SKM-1 (cell line): ENCODE measurements around the gene ADAD2.
"Not testable (repeated sequence)": the region's sequence is repeated elsewhere in the genome, so short reads cannot be mapped to it uniquely, and the experiment has no call there.

ENCODE experiments used
- DNase-seq: peaks from one replicate; lab custom pipeline; 2025; ENCODE audit not compliant: unreplicated experiment; lab: John Stamatoyannopoulos, UW

Gene ADAD2

GRCh38 chr16:84195201-84196093, 4.5 kb downstream of the ADAD2 start:
- no peak for DNase-seq

GRCh38 chr16:84196101-84196500, 5.1 kb downstream of the ADAD2 start:
- DNase-seq = no peak

- DNase-seq = no peak
Measured at GRCh38 chr16:84196727-84197394, 5.9 kb downstream of the ADAD2 start.

DNA sequence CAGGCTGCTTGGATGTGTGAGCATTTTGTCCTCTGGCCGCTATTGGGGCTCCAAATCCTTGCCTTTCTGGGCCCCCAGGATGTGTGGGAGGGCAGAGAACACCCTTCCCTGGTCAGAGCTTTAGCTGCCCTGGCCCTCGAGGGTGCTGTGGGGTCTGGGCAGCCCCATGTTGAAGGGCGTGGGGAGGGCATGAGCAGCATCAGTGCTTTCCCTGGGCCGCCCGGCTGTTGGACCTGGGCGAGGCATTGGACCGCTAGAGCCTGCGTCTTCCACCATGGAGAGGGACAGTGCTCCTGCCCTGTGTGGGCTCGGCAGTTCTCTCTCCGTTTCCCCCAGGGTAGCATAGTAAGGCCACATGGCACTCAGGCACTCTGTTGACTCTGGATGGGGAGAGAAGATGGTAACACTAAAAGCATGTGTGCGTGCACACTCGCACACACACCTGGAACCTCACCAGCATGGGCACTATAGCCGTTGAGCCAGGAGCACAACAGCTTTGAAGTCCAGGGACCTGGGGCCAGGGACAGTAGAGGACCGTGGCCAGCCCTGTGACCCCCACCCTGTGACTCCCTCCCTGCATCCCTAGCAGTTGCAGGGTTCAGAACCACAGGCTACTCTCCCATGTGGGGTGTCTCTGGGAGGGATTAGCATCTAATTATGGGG, 6.6 kb downstream of the ADAD2 start:
- no peak for DNase-seq

GRCh38 chr16:84198401-84198800, 7.4 kb downstream of the ADAD2 start:
- DNase-seq = no peak

GRCh38 chr16:84199097-84199496, 8.1 kb downstream of the ADAD2 start:
- no peak for DNase-seq

GRCh38 chr16:84199861-84200260, 8.9 kb downstream of the ADAD2 start:
- DNase-seq = peak; percentile 74

DNA sequence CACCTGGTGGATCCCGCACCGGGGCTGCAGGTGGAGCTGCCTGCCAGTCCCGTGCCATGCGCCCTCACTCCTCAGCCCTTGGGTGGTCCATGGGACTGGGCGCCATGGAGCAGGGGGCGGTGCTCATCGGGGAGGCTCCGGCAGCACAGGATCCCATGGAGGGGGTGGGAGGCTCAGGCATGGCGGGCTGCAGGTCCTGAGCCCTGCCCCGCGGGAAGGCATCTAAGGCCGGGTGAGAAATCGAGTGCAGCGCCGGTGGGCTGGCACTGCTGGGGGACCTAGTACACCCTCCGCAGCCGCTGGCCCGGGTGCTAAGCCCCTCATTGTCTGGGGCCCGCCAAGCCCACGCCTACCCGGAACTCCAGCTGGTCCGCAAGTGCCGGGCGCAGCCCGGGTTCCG, 13.6 kb downstream of the ADAD2 start:
- DNase-seq = not testable (repeated sequence)

GRCh38 chr16:84205123-84205522, 14.2 kb downstream of the ADAD2 start:
- not testable (repeated sequence) for DNase-seq

- DNase-seq = no peak
Measured at GRCh38 chr16:84205976-84206691, 15.2 kb downstream of the ADAD2 start.

GRCh38 chr16:84207251-84207650, 16.3 kb downstream of the ADAD2 start:
- DNase-seq = no peak

DNA sequence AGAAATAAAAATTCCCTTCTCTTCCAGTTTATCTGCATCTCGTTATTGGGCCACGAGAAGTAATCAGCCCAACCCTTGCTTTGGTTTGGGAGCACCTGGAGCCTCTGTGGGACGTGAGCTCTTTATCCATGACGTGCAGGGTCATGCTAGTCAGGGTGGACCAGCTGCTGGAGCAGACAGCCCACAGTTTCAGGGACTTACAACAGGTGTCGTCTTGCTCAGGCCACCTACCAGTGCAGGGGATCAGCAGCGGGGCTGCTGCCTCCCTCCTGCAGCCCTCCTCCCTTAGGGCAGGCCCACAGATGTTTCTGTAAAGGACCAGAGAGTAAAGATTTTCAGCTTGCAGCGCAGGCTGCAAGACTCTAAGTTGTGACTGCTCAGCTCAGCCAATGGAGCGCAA, 16.9 kb downstream of the ADAD2 start:
- no peak for DNase-seq

- no peak for DNase-seq
Measured at GRCh38 chr16:84209989-84210388, 19.0 kb downstream of the ADAD2 start.

DNA sequence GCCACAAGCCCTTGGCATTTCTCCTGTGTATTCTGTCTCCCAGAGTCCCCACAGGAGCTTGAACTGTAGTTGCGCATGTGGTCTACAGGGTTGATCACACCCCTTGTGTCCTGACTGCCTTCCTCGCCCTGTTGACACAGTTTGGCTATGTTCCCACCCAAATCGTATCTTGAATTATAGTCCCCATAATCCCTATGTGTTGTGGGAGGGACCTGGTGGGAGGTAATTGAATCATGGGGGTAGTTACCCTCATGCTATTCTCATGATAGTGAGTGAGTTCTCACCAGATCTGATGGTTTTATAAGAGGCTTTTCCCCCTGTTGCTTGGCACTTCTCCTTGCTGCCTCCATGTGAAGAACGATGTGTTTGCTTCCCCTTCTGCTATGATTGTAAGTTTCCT, 21.2 kb downstream of the ADAD2 start:
- no peak for DNase-seq

GRCh38 chr16:84212631-84213030, 21.7 kb downstream of the ADAD2 start:
- no peak for DNase-seq

- DNase-seq = no peak
Measured at GRCh38 chr16:84214451-84215066, 23.6 kb downstream of the ADAD2 start.

GRCh38 chr16:84215531-84215930, 24.6 kb downstream of the ADAD2 start:
- no peak for DNase-seq

DNA sequence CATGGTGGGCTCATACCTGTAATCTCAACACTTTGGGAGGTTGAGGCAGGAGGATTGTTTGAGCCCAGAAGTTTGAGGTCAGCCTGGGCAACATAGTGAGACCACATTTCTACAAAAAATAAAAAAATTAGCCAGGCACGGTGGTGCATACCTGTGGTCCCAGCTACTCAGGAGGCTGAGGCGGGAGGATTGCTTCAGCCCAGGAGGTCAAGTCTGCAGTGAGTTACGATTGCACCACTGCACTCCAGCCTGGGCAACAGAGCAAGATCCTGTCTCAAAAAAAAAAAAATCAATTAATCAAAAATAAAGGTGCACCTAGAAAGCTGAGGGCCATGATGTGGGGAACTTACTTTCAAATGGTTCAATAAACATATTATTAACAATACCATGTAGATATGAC, 25.2 kb downstream of the ADAD2 start:
- DNase-seq = not testable (repeated sequence)

DNA sequence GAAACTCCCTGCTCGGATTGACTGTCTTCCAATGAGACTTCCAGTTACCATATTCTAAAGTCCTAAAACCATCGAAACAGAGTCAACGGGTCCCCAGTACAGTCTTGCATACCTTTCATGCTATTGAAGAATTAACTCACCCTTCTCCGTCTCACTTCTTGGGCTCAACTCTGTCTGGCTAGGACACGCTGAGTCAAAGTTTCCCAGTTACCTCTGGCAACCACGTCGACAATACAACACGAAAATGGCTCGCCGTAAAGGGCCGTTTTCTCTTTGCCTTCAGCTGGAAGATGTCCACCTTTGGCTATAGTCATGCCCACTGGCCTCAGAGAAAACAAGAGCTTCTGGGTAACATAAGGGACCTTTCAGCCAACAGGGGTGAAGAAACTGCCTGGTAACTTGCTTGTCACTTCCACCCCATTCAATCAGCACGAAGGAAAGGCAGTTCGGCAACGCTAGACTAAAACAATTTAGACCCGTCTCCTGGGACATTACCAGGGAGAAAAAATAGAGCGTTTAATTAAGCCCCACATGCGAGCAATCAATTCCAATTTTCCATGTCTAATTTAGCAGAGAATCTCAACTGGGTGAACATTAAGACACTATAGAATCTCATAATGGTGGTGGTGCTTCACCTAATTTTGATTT, 27.3 kb downstream of the ADAD2 start:
- no peak for DNase-seq

GRCh38 chr16:84218956-84219355, 28.0 kb downstream of the ADAD2 start:
- no peak for DNase-seq
